Ovary (tissue), 9 donors: ENCODE data around the gene MUL1. TPM values are rescaled to one million over a fixed set of nuclear protein-coding genes. Genes with fewer than 3 reads are reported as not detected.

ENCODE experiments used
- DNase-seq, 5 donors: peaks; one replicate each; pipeline ENCODE4 v3.0.0-alpha.2; 2019 to 2020
- H3K27ac ChIP-seq, 2 donors: fragments of 200-600 bp; one replicate each; pipeline versions ENCODE4 v1.5.1 to v1.8.0; 2019 to 2022
- H3K27me3 ChIP-seq: fragments of 200-600 bp; one replicate; pipeline ENCODE4 v1.8.0; 2022
- H3K36me3 ChIP-seq: fragments of 200-600 bp; sonication (generic); one replicate; pipeline ENCODE4 v1.5.1; 2019
- H3K4me1 ChIP-seq: one replicate; pipeline ENCODE4 v1.8.1; 2013; ENCODE audit warnings: mild to moderate bottlenecking, moderate library complexity; ENCODE audit not compliant: insufficient read depth
- H3K4me3 ChIP-seq: fragments of 200-600 bp; sonication (generic); one replicate; pipeline ENCODE4 v1.5.1; 2017
- H3K9me3 ChIP-seq, 2 donors: fragments of 200-600 bp in 1 of 2; sonication (generic) in 1 of 2; one replicate each; pipeline versions ENCODE4 v1.5.1 to v1.8.1; 2013 to 2019; ENCODE audit warnings: mild to moderate bottlenecking in 1 of 2, moderate library complexity in 1 of 2
- EP300 ChIP-seq: sonication (generic); formaldehyde crosslinking; IDR thresholded peaks from one replicate; pipeline ENCODE4 v1.6.1; 2017; ENCODE audit warnings: antibody characterized with exemption
- POLR2A ChIP-seq: fragments of 450-650 bp; IDR thresholded peaks from one replicate; pipeline ENCODE4 v1.6.1; 2017; ENCODE audit warnings: antibody characterized with exemption, mild to moderate bottlenecking, moderate library complexity
- WGBS, 3 donors: extraction: QIAGEN DNeasy Blood & Tissue Kit in 1 of 3; methylation state at CpG; one replicate each; pipeline versions ENCODE4 v1.1.5 to v1.1.7; 2013 to 2017; 5-methylcytosine and 5-hydroxymethylcytosine counted together
- intact Hi-C, 4 donors: fragments of 100-400 bp; cut with DNase I; formaldehyde crosslinking; loops; one replicate each; pipeline versions ENCODE4 v1.11.0 to v1.15.1; 2022 to 2023
- polyA plus RNA-seq, 2 donors: library from polyadenylated mRNA; stranded (reverse); fragments of 200-250 nt in 1 of 2; fragments of 350-450 nt in 1 of 2; fragmentation: Illumina TruSeq in 1 of 2; extraction: RNeasy Lipid Tissue Mini Kit (QIAGEN cat#74804) in 1 of 2; gene quantifications; one replicate each; pipeline ENCODE4 v1.2.3, GENCODE V29; 2013 to 2014
- total RNA-seq, 7 donors: library from RNA; depleted of rRNA in 2 of 7; stranded (reverse); fragments of >200 nt in 2 of 7; fragmentation: NEBNext Ultra II Directional in 3 of 7; extraction: Animal tissue kit (Norgen Biotek cat#: 25700) in 3 of 7; gene quantifications; one replicate each; pipeline versions ENCODE4 v1.1.0 to v1.2.4, GENCODE V29; 2016 to 2023
- TF ChIP-seq, protein P1 (sequence below), 3 donors: fragments of 450-650 bp in 2 of 3; fragments of 200-600 bp in 1 of 3; IDR thresholded peaks; one replicate each; pipeline versions ENCODE4 v1.5.1 to v1.8.0; 2016 to 2022; ENCODE audit warnings: antibody characterized with exemption in 3 of 3, mild to moderate bottlenecking in 1 of 3
- donor health status: DM: no; HTN: no; CAD: no; lungs with moderate emphysema.
- donor health status: DM: no; HTN: no; CAD: no.
- donor health status: Bipolar disorder and iron deficiency.
- donor health status: DM: yes; HTN: yes; CAD: no.
- donor health status: DM: no; HTN: no; CAD: no.
- donor health status: DM: yes; HTN: yes; CAD: no.

Gene MUL1
- total and polyA plus RNA-seq, 9 donors: 16.7 to 31.6 (median 23.9) TPM

DNA sequence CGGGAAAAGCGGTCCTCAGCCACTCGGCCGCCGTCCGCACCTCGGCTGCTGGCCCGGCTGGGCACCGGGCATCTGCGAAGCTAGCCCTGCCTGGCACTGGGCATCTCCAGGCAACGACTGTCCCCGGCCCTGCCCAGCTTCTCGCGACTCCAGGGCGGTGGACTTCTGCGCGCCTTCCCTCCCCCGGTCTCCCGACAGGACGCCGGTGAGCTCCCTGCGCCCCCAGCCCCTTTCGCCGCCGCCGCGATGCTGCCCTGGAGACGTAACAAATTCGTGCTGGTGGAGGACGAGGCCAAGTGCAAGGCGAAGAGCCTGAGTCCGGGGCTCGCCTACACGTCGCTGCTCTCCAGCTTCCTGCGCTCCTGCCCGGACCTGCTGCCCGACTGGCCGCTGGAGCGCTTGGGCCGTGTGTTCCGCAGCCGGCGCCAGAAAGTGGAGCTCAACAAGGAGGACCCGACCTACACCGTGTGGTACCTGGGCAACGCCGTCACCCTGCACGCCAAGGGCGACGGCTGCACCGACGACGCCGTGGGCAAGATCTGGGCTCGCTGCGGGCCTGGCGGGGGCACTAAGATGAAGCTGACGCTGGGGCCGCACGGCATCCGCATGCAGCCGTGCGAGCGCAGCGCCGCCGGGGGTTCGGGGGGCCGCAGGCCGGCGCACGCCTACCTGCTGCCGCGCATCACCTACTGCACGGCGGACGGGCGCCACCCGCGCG, 44.9 kb upstream of the MUL1 start:
- TF ChIP-seq EP300 (no peak), POLR2A (no peak)
- TF ChIP-seq, protein P1, sequence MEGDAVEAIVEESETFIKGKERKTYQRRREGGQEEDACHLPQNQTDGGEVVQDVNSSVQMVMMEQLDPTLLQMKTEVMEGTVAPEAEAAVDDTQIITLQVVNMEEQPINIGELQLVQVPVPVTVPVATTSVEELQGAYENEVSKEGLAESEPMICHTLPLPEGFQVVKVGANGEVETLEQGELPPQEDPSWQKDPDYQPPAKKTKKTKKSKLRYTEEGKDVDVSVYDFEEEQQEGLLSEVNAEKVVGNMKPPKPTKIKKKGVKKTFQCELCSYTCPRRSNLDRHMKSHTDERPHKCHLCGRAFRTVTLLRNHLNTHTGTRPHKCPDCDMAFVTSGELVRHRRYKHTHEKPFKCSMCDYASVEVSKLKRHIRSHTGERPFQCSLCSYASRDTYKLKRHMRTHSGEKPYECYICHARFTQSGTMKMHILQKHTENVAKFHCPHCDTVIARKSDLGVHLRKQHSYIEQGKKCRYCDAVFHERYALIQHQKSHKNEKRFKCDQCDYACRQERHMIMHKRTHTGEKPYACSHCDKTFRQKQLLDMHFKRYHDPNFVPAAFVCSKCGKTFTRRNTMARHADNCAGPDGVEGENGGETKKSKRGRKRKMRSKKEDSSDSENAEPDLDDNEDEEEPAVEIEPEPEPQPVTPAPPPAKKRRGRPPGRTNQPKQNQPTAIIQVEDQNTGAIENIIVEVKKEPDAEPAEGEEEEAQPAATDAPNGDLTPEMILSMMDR (IDR thresholded peaks at IDR 0.05): no peak
- H3K27ac ChIP-seq: no peak overlapping the region
- H3K4me1 ChIP-seq: no peaks in the 10 kb centered on the region
- intact Hi-C loops: no loop called here
- no peaks in the 10 kb centered on the region for H3K36me3 ChIP-seq
- no peaks in the 10 kb centered on the region for H3K27me3 ChIP-seq
- WGBS, 3 donors: 0 to 2% (median 1%) methylated on average over 51 to 82 of the region's 82 CpGs
- no peaks in the 10 kb centered on the region for H3K9me3 ChIP-seq
- no peak for DNase-seq
- H3K4me3 ChIP-seq: peak overlapping the region; percentile 0

DNA sequence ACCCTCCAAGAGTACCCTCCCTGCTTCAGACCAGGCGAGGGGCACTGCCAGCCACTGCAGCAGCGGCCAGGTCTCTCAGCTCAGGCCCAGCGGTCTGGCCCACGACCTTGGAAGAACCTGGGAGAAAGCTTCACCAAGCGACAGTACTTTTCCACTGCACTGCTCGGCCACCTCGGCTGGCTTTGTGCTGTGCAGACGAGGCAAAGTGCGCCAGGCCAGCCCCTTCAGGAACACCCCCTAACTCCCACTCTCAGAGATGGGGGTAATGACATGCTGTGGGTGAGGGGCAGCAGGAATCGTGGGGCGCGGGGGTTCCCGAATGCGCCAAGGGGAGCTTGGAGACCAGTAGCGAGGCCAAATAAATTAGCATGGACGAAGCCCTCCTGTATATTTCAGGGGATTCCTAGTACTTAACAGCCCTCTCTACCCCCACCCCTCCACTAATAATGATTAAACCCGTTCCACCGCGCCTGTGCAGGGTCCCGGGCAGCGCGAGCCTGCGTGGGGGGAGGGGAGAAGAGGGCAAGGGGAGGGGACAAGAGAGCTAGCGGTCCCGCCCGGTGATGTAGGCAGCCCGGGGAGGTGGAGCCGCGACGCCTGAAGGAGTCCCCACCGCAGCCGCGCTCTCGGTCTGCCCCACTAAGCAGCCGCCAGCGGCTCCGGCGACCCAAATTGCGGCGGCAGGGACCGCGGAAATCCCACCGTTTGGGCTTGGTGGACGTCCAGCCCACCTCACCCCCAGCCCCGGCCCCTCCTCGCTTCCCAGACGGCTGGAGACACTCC, 44.2 kb upstream of the MUL1 start, which contains the start of gene FAM43B:
Gene FAM43B, plus strand, starts transcription at position 629 of the 783 bp plus-strand sequence. CDS start 401 bp downstream, outside the sequence.
- Histone ChIP-seq H3K4me3 (peak within 1 kb of the TSS; percentile 0), H3K9me3 (no peaks in the 10 kb centered on the region), H3K27ac (no peak within 1 kb of the TSS), H3K36me3 (no peaks in the 10 kb centered on the region), H3K4me1 (no peaks in the 10 kb centered on the region), H3K27me3 (no peaks in the 10 kb centered on the region)
- TF ChIP-seq, protein P1 (IDR thresholded peaks at IDR 0.05): no peak
- no peak for TF ChIP-seq POLR2A
- intact Hi-C loops: no loop called here
- DNase-seq: peak in 2 of 5 donors; percentile 45 to 53
- 1 to 5% (median 1%) methylated on average over 17 to 47 of the region's 47 CpGs for WGBS, 3 donors

DNA sequence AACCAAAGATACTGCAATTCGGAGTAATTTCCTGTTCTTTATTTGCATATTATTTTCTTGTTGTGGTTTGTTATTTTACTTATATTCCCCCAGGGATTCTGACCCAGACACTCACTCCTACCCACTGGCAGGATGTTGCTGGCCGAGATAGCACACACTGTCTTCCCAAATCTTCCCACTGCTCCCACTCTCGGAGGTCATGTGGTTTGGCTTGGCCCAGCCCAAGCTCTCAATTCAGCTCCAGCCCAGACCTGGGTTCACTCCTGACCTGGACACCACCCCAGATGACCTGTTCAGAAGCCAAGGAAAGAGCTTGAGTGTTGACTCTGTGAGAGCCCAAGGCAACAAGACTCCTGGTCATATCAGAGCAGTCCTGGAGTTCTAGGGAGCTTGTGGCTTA, 43.2 kb upstream of the MUL1 start:
- Histone ChIP-seq H3K4me3 (no peak overlapping the region), H3K4me1 (no peaks in the 10 kb centered on the region), H3K27me3 (no peaks in the 10 kb centered on the region), H3K27ac (no peak overlapping the region), H3K36me3 (no peaks in the 10 kb centered on the region), H3K9me3 (no peaks in the 10 kb centered on the region)
- 14 to 21% (median 17%) methylated on average over 3 of the region's 3 CpGs for WGBS, 3 donors
- DNase-seq: no peak
- TF ChIP-seq POLR2A (no peak), EP300 (no peak)
- TF ChIP-seq, protein P1 (IDR thresholded peaks at IDR 0.05): no peak
- intact Hi-C loops: no loop called here

DNA sequence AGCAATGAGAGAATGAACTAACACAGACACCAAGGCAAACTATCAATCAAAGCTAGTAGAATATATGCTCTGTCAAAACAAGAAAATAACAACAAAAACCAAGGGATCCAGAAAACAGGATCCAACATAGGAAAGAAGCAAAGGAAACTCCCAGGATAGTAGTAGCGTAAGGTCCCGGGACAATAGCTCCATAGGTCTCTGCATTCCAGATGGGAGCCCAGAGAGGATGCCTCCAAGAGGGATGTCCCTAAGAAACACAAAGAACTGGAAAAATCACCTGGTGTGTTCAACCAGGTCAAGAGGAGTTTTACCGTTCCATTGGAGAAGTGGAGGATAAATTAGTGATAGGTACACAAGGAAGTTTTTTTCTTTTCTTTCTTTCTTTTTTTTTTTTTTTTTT, 38.7 kb upstream of the MUL1 start:
- H3K27ac ChIP-seq: no peak overlapping the region
- TF ChIP-seq POLR2A (no peak), EP300 (no peak)
- TF ChIP-seq, protein P1 (IDR thresholded peaks at IDR 0.05): no peak
- no peak overlapping the region for H3K4me3 ChIP-seq
- no peaks in the 10 kb centered on the region for H3K27me3 ChIP-seq
- H3K36me3 ChIP-seq: no peaks in the 10 kb centered on the region
- H3K4me1 ChIP-seq: no peaks in the 10 kb centered on the region
- WGBS, 3 donors: 84 to 91% (median 90%) methylated on average over 3 of the region's 3 CpGs
- no peaks in the 10 kb centered on the region for H3K9me3 ChIP-seq
- no peak for DNase-seq
- intact Hi-C loops: no loop called here
